HepG2 (cell line): ENCODE data around the gene PTCRA. TPM values are rescaled to one million over a fixed set of nuclear protein-coding genes. Genes with fewer than 3 reads are reported as not detected.

Experiments used
- ADNP ChIP-seq: sonication (generic); formaldehyde crosslinking; IDR thresholded peaks from 2 replicates; pipeline ENCODE4 v1.4.0; 2020; ENCODE audit warnings: missing genetic modification reagents
- AGO2 ChIP-seq: fragments of 200-400 bp; formaldehyde crosslinking; optimal IDR thresholded peaks from 2 replicates; pipeline ENCODE3; 2017; ENCODE audit warnings: mild to moderate bottlenecking, low read depth, low read length, moderate library complexity
- BORCS8-MEF2B ChIP-seq: sonication (generic); formaldehyde crosslinking; IDR thresholded peaks from 2 replicates; pipeline ENCODE4 v1.8.0; 2022; ENCODE audit warnings: mild to moderate bottlenecking, missing genetic modification reagents
- HOXA3 ChIP-seq: sonication (generic); formaldehyde crosslinking; IDR thresholded peaks from 2 replicates; pipeline ENCODE4 v1.5.0; 2020; ENCODE audit warnings: missing genetic modification reagents
- NFYB ChIP-seq: sonication (generic); formaldehyde crosslinking; IDR thresholded peaks from 2 replicates; pipeline ENCODE4 v1.4.0; 2020; ENCODE audit warnings: missing genetic modification reagents
- PAXIP1 ChIP-seq: sonication (generic); formaldehyde crosslinking; conservative IDR thresholded peaks from 2 replicates; pipeline ENCODE4 v1.4.0; 2020; ENCODE audit warnings: mild to moderate bottlenecking, missing genetic modification reagents, moderate library complexity
- SAP130 ChIP-seq: IDR thresholded peaks from 2 replicates; pipeline ENCODE4 v1.6.1; 2016; ENCODE audit warnings: low read depth
- SKIL ChIP-seq: sonication (generic); formaldehyde crosslinking; IDR thresholded peaks from 2 replicates; pipeline ENCODE4 v1.8.0; 2022; ENCODE audit warnings: missing genetic modification reagents, mild to moderate bottlenecking, moderate library complexity, borderline replicate concordance
- ZBED4 ChIP-seq: sonication (generic); formaldehyde crosslinking; IDR thresholded peaks from 2 replicates; pipeline ENCODE4 v1.4.0; 2020; ENCODE audit warnings: missing genetic modification reagents, borderline replicate concordance
- ZBTB25 ChIP-seq: IDR thresholded peaks from 2 replicates; pipeline ENCODE4 v1.6.1; 2018; ENCODE audit warnings: missing genetic modification reagents
- ZBTB34 ChIP-seq: sonication (generic); formaldehyde crosslinking; IDR thresholded peaks from 2 replicates; pipeline ENCODE4 v1.8.0; 2022; ENCODE audit warnings: mild to moderate bottlenecking, missing genetic modification reagents
- ZBTB7A ChIP-seq: sonication (generic); formaldehyde crosslinking; IDR thresholded peaks from 2 replicates; pipeline ENCODE4 v1.8.0; 2022; ENCODE audit warnings: mild to moderate bottlenecking, missing genetic modification reagents
- ZFP36L1 ChIP-seq: sonication (generic); formaldehyde crosslinking; IDR thresholded peaks from 2 replicates; pipeline ENCODE4 v1.8.0; 2022; ENCODE audit warnings: mild to moderate bottlenecking, missing genetic modification reagents, moderate library complexity
- ZNF207 ChIP-seq: fragments of 450-650 bp; IDR thresholded peaks from 2 replicates; pipeline ENCODE4 v1.6.1; 2016; ENCODE audit warnings: antibody characterized with exemption, borderline replicate concordance
- ZNF564 ChIP-seq: sonication (generic); formaldehyde crosslinking; IDR thresholded peaks from 2 replicates; pipeline ENCODE4 v1.8.1; 2023; ENCODE audit warnings: mild to moderate bottlenecking, missing genetic modification reagents
- ZNF678 ChIP-seq: sonication (generic); formaldehyde crosslinking; IDR thresholded peaks from 2 replicates; pipeline ENCODE4 v1.4.0; 2020; ENCODE audit warnings: mild to moderate bottlenecking, missing genetic modification reagents
- ZNF768 ChIP-seq: sonication (generic); formaldehyde crosslinking; IDR thresholded peaks from 2 replicates; pipeline ENCODE4 v1.4.0; 2020; ENCODE audit warnings: missing genetic modification reagents
- ZNF772 ChIP-seq: sonication (generic); formaldehyde crosslinking; IDR thresholded peaks from 2 replicates; pipeline ENCODE4 v1.5.0; 2020; ENCODE audit warnings: mild to moderate bottlenecking, missing genetic modification reagents
- ZNF788 ChIP-seq: sonication (generic); formaldehyde crosslinking; IDR thresholded peaks from 2 replicates; pipeline ENCODE4 v1.5.0; 2020; ENCODE audit warnings: mild to moderate bottlenecking, missing genetic modification reagents, borderline replicate concordance
- polyA plus RNA-seq, 8 experiments: library from polyadenylated mRNA; depleted of rRNA in 3 of 8; stranded (reverse) in 7 of 8; unstranded in 1 of 8; fragments of >200 nt; fragmentation: Illumina TruSeq in 4 of 8; extraction: Trizol in 4 of 8; gene quantifications; 2 replicates each; pipeline versions ENCODE4 v1.2.1 to v1.2.3, GENCODE V29; 2011 to 2016; ENCODE audit warnings: low read depth in 4 of 8, missing spikeins in 1 of 8, mixed read lengths in 1 of 8; ENCODE audit not compliant: insufficient read depth in 1 of 8
- total RNA-seq, 5 experiments: library from RNA; depleted of rRNA; stranded (reverse); fragments of >200 nt; fragmentation: Illumina TruSeq; extraction: Trizol; gene quantifications; 2 replicates each; pipeline ENCODE4 v1.2.3, GENCODE V29; 2016; ENCODE audit warnings: low read depth in 1 of 5

The PTCRA gene
- total and polyA plus RNA-seq, 2 of the 13 experiments (the other 11 are each of a cell fraction or from before 2014, with no cell fraction given) = not detected

GRCh38 chr6:42942444-42942843 lies 26.6 kb downstream of the PTCRA start (continued):
- peak; percentile 60; the same call in 1 of the 2 replicates for TF ChIP-seq HOXA3
- no peak for TF ChIP-seq ZNF564 (CRISPR knock-in tag)
- TF ChIP-seq SAP130 = peak; percentile 35; the same call in 1 of the 2 replicates
- TF ChIP-seq ZNF678 = no peak
- TF ChIP-seq PAXIP1 (CRISPR knock-in tag) = peak; percentile 57
- TF ChIP-seq ZNF207 = no peak
- no peak for TF ChIP-seq ZBTB34 (CRISPR knock-in tag)
- TF ChIP-seq BORCS8-MEF2B (CRISPR knock-in tag) = no peak
- TF ChIP-seq ZNF768 (CRISPR knock-in tag) = no peak
- TF ChIP-seq ZBTB7A = no peak
- TF ChIP-seq ZFP36L1 (CRISPR knock-in tag) = no peak
- TF ChIP-seq AGO2 = peak; percentile 32
- TF ChIP-seq SKIL (CRISPR knock-in tag) = no peak
- no peak for TF ChIP-seq ZNF772 (CRISPR knock-in tag)
- TF ChIP-seq ZBED4 (CRISPR knock-in tag) = peak; percentile 96; the same call in 1 of the 2 replicates
- no peak for TF ChIP-seq ADNP (CRISPR knock-in tag)
- TF ChIP-seq NFYB (CRISPR knock-in tag) = 0 out of 2 replicates have a peak, but pooled peaks have one; percentile 24
- TF ChIP-seq ZNF788 (CRISPR knock-in tag) = no peak; the same call in 1 of the 2 replicates
- TF ChIP-seq ZBTB25 (CRISPR knock-in tag) = no peak
